LHCN-M2 (cell line): ENCODE data around the gene DHRS13. TPM values are rescaled to one million over a fixed set of nuclear protein-coding genes. Genes with fewer than 3 reads are reported as not detected.
"Not testable (repeated sequence)": the region's sequence is repeated elsewhere in the genome, so short reads cannot be mapped to it uniquely, and the experiment has no call there.

ENCODE experiments used
- DNase-seq: peaks from one replicate; pipeline ENCODE4 v3.0.0-alpha.2; 2012; ENCODE audit warnings: low read depth
- total RNA-seq: library from RNA; depleted of rRNA; stranded (reverse); fragments of >200 nt; gene quantifications from 2 replicates; pipeline ENCODE4 v1.2.3, GENCODE V29; 2014

DHRS13 gene
- total RNA-seq, 1 experiment from 2014 or later, result 4.6 TPM

GRCh38 chr17:28885363-28885762 lies 17.5 kb downstream of the DHRS13 start:
- no peak for DNase-seq

- no peak for DNase-seq
Measured at GRCh38 chr17:28883967-28884702, 18.7 kb downstream of the DHRS13 start.

- no peak for DNase-seq
Measured at GRCh38 chr17:28882154-28882895, 20.6 kb downstream of the DHRS13 start.

GRCh38 chr17:28881533-28882056 lies 21.3 kb downstream of the DHRS13 start:
- DNase-seq, result no peak

- no peak for DNase-seq
Measured at GRCh38 chr17:28880572-28880945, 22.3 kb downstream of the DHRS13 start.

GRCh38 chr17:28879886-28880571 lies 22.9 kb downstream of the DHRS13 start:
- no peak for DNase-seq

GRCh38 chr17:28878981-28879380 lies 23.9 kb downstream of the DHRS13 start:
- DNase-seq, result peak; percentile 48

- DNase-seq, result peak; percentile 19
Measured at GRCh38 chr17:28878158-28878910, 24.5 kb downstream of the DHRS13 start.

GRCh38 chr17:28877150-28877711 lies 25.6 kb downstream of the DHRS13 start:
- not testable (repeated sequence) for DNase-seq

- no peak for DNase-seq
Measured at GRCh38 chr17:28875848-28876550, 26.9 kb downstream of the DHRS13 start.

- DNase-seq, result no peak
Measured at GRCh38 chr17:28874750-28875149, 28.1 kb downstream of the DHRS13 start.

- DNase-seq, result no peak
Measured at GRCh38 chr17:28873839-28874238, 29.0 kb downstream of the DHRS13 start.

GRCh38 chr17:28871056-28871579 lies 31.8 kb downstream of the DHRS13 start:
- no peak for DNase-seq

GRCh38 chr17:28867276-28867675 lies 35.6 kb downstream of the DHRS13 start:
- DNase-seq, result no peak

- peak; percentile 32 for DNase-seq
Measured at GRCh38 chr17:28865946-28866752, 36.7 kb downstream of the DHRS13 start.

- DNase-seq, result no peak
Measured at GRCh38 chr17:28864991-28865849, 37.7 kb downstream of the DHRS13 start.

- DNase-seq, result no peak
Measured at GRCh38 chr17:28863953-28864352, 38.9 kb downstream of the DHRS13 start.

GRCh38 chr17:28862561-28862960 lies 40.3 kb downstream of the DHRS13 start:
- DNase-seq, result no peak
